ENCODE measurements around the gene DHX32.
"Not testable (repeated sequence)": the region's sequence is repeated elsewhere in the genome, so short reads cannot be mapped to it uniquely, and the experiment has no call there.

The DHX32 gene

GRCh38 chr10:125894176-125894575 lies 13.1 kb upstream of the DHX32 start:
- H3K9ac ChIP-seq (ENCODE audit: low read length); H3K4me3 ChIP-seq (ENCODE audit: insufficient read depth, low read length, poor library complexity, severe bottlenecking); H3F3A ChIP-seq (ENCODE audit: insufficient read depth); H3K4me2 ChIP-seq (ENCODE audit: low read depth, low read length, poor library complexity, severe bottlenecking); H3K27me3 ChIP-seq (ENCODE audit: low read length); H4K20me1 ChIP-seq (ENCODE audit: low read depth, low read length); H3K79me2 ChIP-seq (ENCODE audit: insufficient read depth, low read length); H2AFZ ChIP-seq (ENCODE audit: low read depth, low read length, severe bottlenecking); H3K9me3 ChIP-seq (ENCODE audit: insufficient read depth, low read length); H3K9me2 ChIP-seq (replicated peaks; ENCODE audit: insufficient read depth, low read length); H3K27ac ChIP-seq (ENCODE audit: low read depth, low read length); H3K36me3 ChIP-seq (ENCODE audit: low read length): not testable (repeated sequence)

- not testable (repeated sequence) for H2AFZ ChIP-seq (ENCODE audit: low read depth, low read length, severe bottlenecking); H3K4me3 ChIP-seq (ENCODE audit: insufficient read depth, low read length, poor library complexity, severe bottlenecking); H3K9ac ChIP-seq (ENCODE audit: low read length); H4K20me1 ChIP-seq (ENCODE audit: low read depth, low read length); H3K27me3 ChIP-seq (ENCODE audit: low read length); H3K9me2 ChIP-seq (replicated peaks; ENCODE audit: insufficient read depth, low read length); H3K36me3 ChIP-seq (ENCODE audit: low read length); H3F3A ChIP-seq (ENCODE audit: insufficient read depth); H3K79me2 ChIP-seq (ENCODE audit: insufficient read depth, low read length); H3K27ac ChIP-seq (ENCODE audit: low read depth, low read length); H3K4me2 ChIP-seq (ENCODE audit: low read depth, low read length, poor library complexity, severe bottlenecking); H3K9me3 ChIP-seq (ENCODE audit: insufficient read depth, low read length)
Observed at GRCh38 chr10:125892402-125892801, 11.3 kb upstream of the DHX32 start.

GRCh38 chr10:125889441-125889840 lies 8.3 kb upstream of the DHX32 start:
- not testable (repeated sequence) for H2AFZ ChIP-seq (ENCODE audit: low read depth, low read length, severe bottlenecking); H3F3A ChIP-seq (ENCODE audit: insufficient read depth); H3K27ac ChIP-seq (ENCODE audit: low read depth, low read length)

DNA sequence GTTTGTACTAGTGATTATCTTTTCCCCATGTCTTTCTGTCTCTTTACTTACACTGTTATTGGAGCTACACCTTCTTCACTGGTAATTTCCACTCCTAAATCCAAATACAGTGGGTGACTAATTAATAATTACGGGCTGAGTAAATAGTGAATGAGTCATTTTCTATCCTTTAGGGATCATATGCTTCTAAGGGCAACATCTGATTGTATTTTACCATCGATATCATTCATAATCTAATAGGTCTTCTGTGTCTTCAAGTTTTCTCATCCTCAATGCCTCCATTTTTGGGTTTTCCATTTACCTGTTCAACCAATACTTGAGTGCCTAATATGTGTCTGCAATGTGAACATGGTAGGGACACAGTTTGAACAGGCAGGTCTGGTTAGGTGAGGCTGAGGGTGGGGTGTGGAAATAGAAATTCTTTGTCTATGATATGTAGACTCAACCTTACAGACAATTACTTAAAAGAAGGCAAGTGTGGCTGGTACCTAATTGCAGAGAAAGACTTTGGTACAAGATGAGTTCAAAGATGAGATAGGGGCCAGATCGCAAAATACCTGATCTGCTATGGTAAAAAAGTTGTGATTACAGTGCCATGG lies 5.9 kb upstream of the DHX32 start:
- H3K27ac ChIP-seq (ENCODE audit: low read depth, low read length), result no peak overlapping the region
- TF ChIP-seq EZH2phosphoT487 (conservative IDR thresholded peaks at IDR 0.05; ENCODE audit: low read length), result no peak
- TF ChIP-seq, protein P1, sequence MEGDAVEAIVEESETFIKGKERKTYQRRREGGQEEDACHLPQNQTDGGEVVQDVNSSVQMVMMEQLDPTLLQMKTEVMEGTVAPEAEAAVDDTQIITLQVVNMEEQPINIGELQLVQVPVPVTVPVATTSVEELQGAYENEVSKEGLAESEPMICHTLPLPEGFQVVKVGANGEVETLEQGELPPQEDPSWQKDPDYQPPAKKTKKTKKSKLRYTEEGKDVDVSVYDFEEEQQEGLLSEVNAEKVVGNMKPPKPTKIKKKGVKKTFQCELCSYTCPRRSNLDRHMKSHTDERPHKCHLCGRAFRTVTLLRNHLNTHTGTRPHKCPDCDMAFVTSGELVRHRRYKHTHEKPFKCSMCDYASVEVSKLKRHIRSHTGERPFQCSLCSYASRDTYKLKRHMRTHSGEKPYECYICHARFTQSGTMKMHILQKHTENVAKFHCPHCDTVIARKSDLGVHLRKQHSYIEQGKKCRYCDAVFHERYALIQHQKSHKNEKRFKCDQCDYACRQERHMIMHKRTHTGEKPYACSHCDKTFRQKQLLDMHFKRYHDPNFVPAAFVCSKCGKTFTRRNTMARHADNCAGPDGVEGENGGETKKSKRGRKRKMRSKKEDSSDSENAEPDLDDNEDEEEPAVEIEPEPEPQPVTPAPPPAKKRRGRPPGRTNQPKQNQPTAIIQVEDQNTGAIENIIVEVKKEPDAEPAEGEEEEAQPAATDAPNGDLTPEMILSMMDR (IDR thresholded peaks at IDR 0.05; ENCODE audit: insufficient read depth, low read length, poor library complexity, severe bottlenecking), result no peak

More at GRCh38 chr10:125889441-125889840, 8.3 kb upstream of the DHX32 start:
- not testable (repeated sequence) for H3K36me3 ChIP-seq (ENCODE audit: low read length); H3K9me3 ChIP-seq (ENCODE audit: insufficient read depth, low read length); H3K4me3 ChIP-seq (ENCODE audit: insufficient read depth, low read length, poor library complexity, severe bottlenecking); H3K79me2 ChIP-seq (ENCODE audit: insufficient read depth, low read length); H3K27me3 ChIP-seq (ENCODE audit: low read length); H3K4me2 ChIP-seq (ENCODE audit: low read depth, low read length, poor library complexity, severe bottlenecking); H3K9ac ChIP-seq (ENCODE audit: low read length); H4K20me1 ChIP-seq (ENCODE audit: low read depth, low read length); H3K9me2 ChIP-seq (replicated peaks; ENCODE audit: insufficient read depth, low read length)

DNA sequence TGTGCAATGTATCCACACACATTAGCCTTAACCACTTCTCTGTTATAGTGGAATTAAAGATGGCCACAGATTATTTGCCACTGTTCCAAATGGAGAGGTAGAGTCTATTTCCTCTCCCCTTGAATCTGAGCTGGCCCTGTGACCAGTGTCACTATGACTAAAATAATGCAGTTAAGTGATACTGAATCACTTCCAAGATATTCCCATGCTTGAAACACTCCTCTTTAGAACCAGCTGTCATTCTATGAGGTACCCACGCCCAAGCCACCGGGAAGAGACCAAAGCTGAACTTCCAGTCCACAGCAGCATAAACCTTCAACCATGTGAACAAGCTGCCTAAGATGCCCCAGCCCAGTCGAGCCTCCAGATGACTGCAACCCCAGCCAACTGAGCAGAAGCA lies 2.1 kb upstream of the DHX32 start:
- Histone ChIP-seq H3K9me3 (ENCODE audit: insufficient read depth, low read length) (no peaks in the 10 kb centered on the region), H3K79me2 (ENCODE audit: insufficient read depth, low read length) (no peaks in the 10 kb centered on the region)

More for the DNA sequence above, 5.9 kb upstream of the DHX32 start:
- no peaks in the 10 kb centered on the region for H3K36me3 ChIP-seq (ENCODE audit: low read length)
- H3K4me2 ChIP-seq (ENCODE audit: low read depth, low read length, poor library complexity, severe bottlenecking), result no peak overlapping the region
- H3K27me3 ChIP-seq (ENCODE audit: low read length), result no peaks in the 10 kb centered on the region
- H3K4me3 ChIP-seq (ENCODE audit: insufficient read depth, low read length, poor library complexity, severe bottlenecking), result no peak overlapping the region
- no peak overlapping the region for H3K9ac ChIP-seq (ENCODE audit: low read length)
- no peaks in the 10 kb centered on the region for H3K9me3 ChIP-seq (ENCODE audit: insufficient read depth, low read length)
- H4K20me1 ChIP-seq (ENCODE audit: low read depth, low read length), result no peaks in the 10 kb centered on the region
- no peaks in the 10 kb centered on the region for H3F3A ChIP-seq (ENCODE audit: insufficient read depth)
- no peaks in the 10 kb centered on the region for H3K9me2 ChIP-seq (replicated peaks; ENCODE audit: insufficient read depth, low read length)
- no peaks in the 10 kb centered on the region for H3K79me2 ChIP-seq (ENCODE audit: insufficient read depth, low read length)
- no peak overlapping the region for H2AFZ ChIP-seq (ENCODE audit: low read depth, low read length, severe bottlenecking)

More for the DNA sequence above, 2.1 kb upstream of the DHX32 start:
- Histone ChIP-seq H3K9me2 (replicated peaks; ENCODE audit: insufficient read depth, low read length) (no peaks in the 10 kb centered on the region), H4K20me1 (ENCODE audit: low read depth, low read length) (no peaks in the 10 kb centered on the region), H3F3A (ENCODE audit: insufficient read depth) (no peaks in the 10 kb centered on the region), H3K4me3 (ENCODE audit: insufficient read depth, low read length, poor library complexity, severe bottlenecking) (no peak overlapping the region), H2AFZ (ENCODE audit: low read depth, low read length, severe bottlenecking) (no peak overlapping the region), H3K27ac (ENCODE audit: low read depth, low read length) (no peak overlapping the region), H3K4me2 (ENCODE audit: low read depth, low read length, poor library complexity, severe bottlenecking) (no peak overlapping the region), H3K9ac (ENCODE audit: low read length) (no peak overlapping the region), H3K36me3 (ENCODE audit: low read length) (no peaks in the 10 kb centered on the region), H3K27me3 (ENCODE audit: low read length) (no peaks in the 10 kb centered on the region)
- TF ChIP-seq EZH2phosphoT487 (conservative IDR thresholded peaks at IDR 0.05; ENCODE audit: low read length), result no peak
- TF ChIP-seq, protein P1 (IDR thresholded peaks at IDR 0.05; ENCODE audit: insufficient read depth, low read length, poor library complexity, severe bottlenecking), result no peak
